CD4-positive, alpha-beta memory T cell (primary cell): ENCODE results near the gene FOXF1. TPM values are rescaled to one million over a fixed set of nuclear protein-coding genes. Genes with fewer than 3 reads are reported as not detected.

Experiments
- CTCF ChIA-PET: fragments of 350-600 bp; sonication (Branson Sonifier 250); formaldehyde crosslinking; loops from one replicate; lab custom pipeline; 2021; ENCODE audit warnings: inconsistent platforms; ENCODE audit not compliant: partially characterized antibody; lab: Charles Lee
- POLR2A ChIA-PET: fragments of 350-600 bp; sonication (Branson Sonifier 250); formaldehyde crosslinking; loops from one replicate; lab custom pipeline; 2021; ENCODE audit not compliant: partially characterized antibody; lab: Charles Lee
- DNase-seq, 5 donors: peaks; one replicate each; pipeline versions ENCODE4 v3.0.0 to v3.0.0-alpha.2; 2020 to 2022; ENCODE audit warnings: mixed read lengths in 1 of 5
- H3K27ac ChIP-seq: one replicate; pipeline ENCODE4 v1.7.0; 2013; ENCODE audit warnings: low read depth, low read length
- H3K27me3 ChIP-seq: 2 replicates; pipeline ENCODE4 v1.7.0; 2013; ENCODE audit warnings: mild to moderate bottlenecking, low read length, moderate library complexity; ENCODE audit not compliant: insufficient read depth
- H3K36me3 ChIP-seq: 2 replicates; pipeline ENCODE4 v1.7.0; 2013; ENCODE audit warnings: mild to moderate bottlenecking, low read length, moderate library complexity; ENCODE audit not compliant: insufficient read depth
- H3K4me1 ChIP-seq: 2 replicates; pipeline ENCODE4 v1.7.0; 2013; ENCODE audit warnings: mild to moderate bottlenecking, low read length, moderate library complexity; ENCODE audit not compliant: insufficient read depth
- H3K4me3 ChIP-seq, 2 donors: one replicate each; pipeline ENCODE4 v1.7.0; 2013; ENCODE audit warnings: low read length in 2 of 2, mild to moderate bottlenecking in 1 of 2
- H3K9me3 ChIP-seq, 2 donors: one replicate each; pipeline ENCODE4 v1.7.0; 2013; ENCODE audit warnings: low read length in 2 of 2, control low read depth in 1 of 2; ENCODE audit not compliant: control insufficient read depth in 1 of 2
- H3K27ac Mint-ChIP-seq, 7 donors: one replicate each; pipeline ENCODE4 v1.8.0; 2020 to 2021; ENCODE audit warnings: mixed read lengths in 7 of 7, mild to moderate bottlenecking in 6 of 7, inconsistent platforms in 3 of 7, moderate library complexity in 3 of 7
- H3K27me3 Mint-ChIP-seq, 2 donors: one replicate each; pipeline ENCODE4 v1.8.0; 2020 to 2021; ENCODE audit warnings: mixed read lengths in 2 of 2
- H3K36me3 Mint-ChIP-seq, 2 donors: one replicate each; pipeline ENCODE4 v1.8.0; 2020 to 2021; ENCODE audit warnings: mixed read lengths in 2 of 2, inconsistent platforms in 1 of 2, mild to moderate bottlenecking in 1 of 2
- H3K4me1 Mint-ChIP-seq, 4 donors: one replicate each; pipeline ENCODE4 v1.8.0; 2020 to 2021; ENCODE audit warnings: mixed read lengths in 4 of 4, mild to moderate bottlenecking in 1 of 4
- H3K4me3 Mint-ChIP-seq, 8 donors: one replicate each; pipeline ENCODE4 v1.8.0; 2020 to 2021; ENCODE audit warnings: mixed read lengths in 8 of 8, mild to moderate bottlenecking in 7 of 8, moderate library complexity in 6 of 8, inconsistent platforms in 3 of 8
- H3K9me3 Mint-ChIP-seq, 8 donors: one replicate each; pipeline ENCODE4 v1.8.0; 2020 to 2021; ENCODE audit warnings: mixed read lengths in 8 of 8, mild to moderate bottlenecking in 5 of 8, inconsistent platforms in 3 of 8, moderate library complexity in 1 of 8
- intact Hi-C: fragments of 100-400 bp; cut with micrococcal nuclease; formaldehyde crosslinking; loops from one replicate; pipeline ENCODE4 v1.15.1; 2023
- polyA plus RNA-seq, 2 donors: library from polyadenylated mRNA; unstranded; fragments of 300-500 nt; fragmentation: Illumina TruSeq; gene quantifications; one replicate each; pipeline ENCODE4 v1.2.3, GENCODE V29; 2021
- total RNA-seq, 2 experiments: library from RNA; stranded (reverse); gene quantifications; one replicate each; pipeline ENCODE4 v1.2.3, GENCODE V29; 2021

FOXF1 gene
- total and polyA plus RNA-seq, 4 experiments from 2014 or later: not detected

DNA sequence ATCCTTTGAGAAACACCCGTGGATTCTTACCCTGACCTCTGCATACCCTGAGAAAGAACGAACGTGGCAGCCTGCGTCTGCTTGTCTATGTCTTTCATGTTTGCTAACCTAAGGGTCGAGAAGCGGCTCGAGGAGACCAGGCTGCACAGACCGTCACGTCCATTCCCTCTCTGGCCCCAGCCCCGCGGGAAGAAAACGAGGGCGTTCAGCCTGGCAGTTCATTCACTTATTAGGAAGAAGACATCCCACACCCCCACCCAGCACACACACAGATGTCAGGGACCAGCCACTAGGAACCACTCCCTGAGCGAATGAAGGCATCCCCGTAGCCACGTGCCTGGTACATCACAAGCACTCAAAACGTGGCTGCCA, 45.4 kb downstream of the FOXF1 start:
- CTCF ChIA-PET: interaction anchor here (1.6 kb wide), 1 partner anchor 9 kb away, joined by 5 read pairs; no protein-coding TSS in a partner anchor
- Mint-ChIP-seq H3K4me3 (peak overlapping the region; percentile 83 to 96 (median 93)), H3K36me3 (peaks cover 5 to 19% of the 10 kb centered on the region in 2 donors), H3K27ac (peak overlapping the region; percentile 95 to 99 (median 98)), H3K9me3 (peaks cover 0 to 2% (median 0%) of the 10 kb centered on the region in 8 donors), H3K4me1 (peaks cover 14 to 38% (median 23%) of the 10 kb centered on the region in 4 donors), H3K27me3 (peaks cover 2 to 4% of the 10 kb centered on the region in 2 donors)
- Histone ChIP-seq H3K9me3 (no peaks in the 10 kb centered on the region), H3K4me3 (peak overlapping the region; percentile 53 to 87), H3K27me3 (no peaks in the 10 kb centered on the region), H3K27ac (peak overlapping the region; percentile 87), H3K4me1 (peaks cover 14% of the 10 kb centered on the region), H3K36me3 (peaks cover 4% of the 10 kb centered on the region)
- DNase-seq: no peak
- intact Hi-C loops: no loop called here
- POLR2A ChIA-PET: interaction anchor here (0.9 to 1.3 kb wide), 2 partner anchors 9 to 839 kb away, joined by 3 to 6 read pairs; no protein-coding TSS in a partner anchor

DNA sequence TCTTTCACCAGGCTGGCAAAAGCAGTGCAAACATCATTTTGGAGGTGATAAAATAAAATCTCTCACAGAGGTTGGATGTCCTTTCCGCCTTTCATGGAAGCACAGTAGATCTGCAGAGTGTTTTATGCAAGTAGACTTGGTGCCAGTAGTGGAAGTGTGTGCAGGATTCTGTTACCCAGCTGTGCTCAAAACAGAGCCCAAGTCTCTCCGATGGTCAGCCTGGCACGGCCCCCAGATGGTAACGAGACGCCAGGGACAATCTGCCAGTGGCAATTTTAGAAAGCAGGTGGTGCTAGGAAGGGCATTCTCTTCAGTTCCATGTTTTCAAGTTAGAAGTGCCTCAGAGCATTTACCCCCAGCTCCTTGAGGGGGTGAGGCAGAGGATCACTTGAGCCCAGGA, 46.2 kb downstream of the FOXF1 start:
- peaks cover 7 to 10% of the 10 kb centered on the region in 2 donors for H3K27me3 Mint-ChIP-seq
- peaks cover 0 to 2% (median 0%) of the 10 kb centered on the region in 8 donors for H3K9me3 Mint-ChIP-seq
- no peaks in the 10 kb centered on the region for H3K9me3 ChIP-seq
- H3K27ac ChIP-seq: no peak overlapping the region
- DNase-seq: no peak
- peaks cover 5 to 17% of the 10 kb centered on the region in 2 donors for H3K36me3 Mint-ChIP-seq
- no peaks in the 10 kb centered on the region for H3K27me3 ChIP-seq
- intact Hi-C loops: no loop called here
- peaks cover 4% of the 10 kb centered on the region for H3K36me3 ChIP-seq
- H3K4me1 Mint-ChIP-seq: peaks cover 14 to 38% (median 23%) of the 10 kb centered on the region in 4 donors
- peak overlapping the region in 2 of 7 donors; percentile 97 to 98 for H3K27ac Mint-ChIP-seq
- H3K4me3 ChIP-seq: no peak overlapping the region
- ChIA-PET CTCF (no interaction called here), POLR2A (interaction anchor here (0.5 kb wide), 1 partner anchor 801 kb away, joined by 3 read pairs; no protein-coding TSS in a partner anchor)
- H3K4me3 Mint-ChIP-seq: peak overlapping the region in 5 of 8 donors; percentile 23 to 96 (median 52)
- H3K4me1 ChIP-seq: peaks cover 14% of the 10 kb centered on the region

DNA sequence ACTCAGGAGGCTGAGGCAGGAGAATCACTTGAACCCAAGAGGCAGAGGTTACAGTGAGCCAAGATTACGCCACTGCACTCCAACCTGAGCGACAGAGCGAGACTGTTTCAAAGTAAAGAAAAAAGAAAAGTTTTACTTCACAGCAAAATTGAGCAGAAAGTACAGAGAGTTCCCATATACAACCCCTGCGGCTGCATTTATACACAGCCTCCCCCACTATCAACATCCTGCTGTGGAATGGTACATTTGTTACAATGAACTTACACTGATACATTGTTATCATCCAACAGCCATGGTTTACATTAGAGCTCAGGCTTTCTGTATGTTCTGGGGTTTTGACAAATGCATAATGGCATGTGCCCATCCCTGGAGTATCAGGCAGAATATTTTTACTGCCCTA, 47.3 kb downstream of the FOXF1 start:
- H3K4me1 ChIP-seq: peaks cover 14% of the 10 kb centered on the region
- H3K27me3 ChIP-seq: no peaks in the 10 kb centered on the region
- CTCF ChIA-PET: no interaction called here
- peaks cover 1 to 14% of the 10 kb centered on the region in 2 donors for H3K36me3 Mint-ChIP-seq
- no peak for DNase-seq
- no peaks in the 10 kb centered on the region for H3K9me3 ChIP-seq
- no peak overlapping the region for H3K27ac Mint-ChIP-seq
- intact Hi-C loops: no loop called here
- H3K27ac ChIP-seq: no peak overlapping the region
- H3K36me3 ChIP-seq: no peaks in the 10 kb centered on the region
- peaks cover 12 to 31% (median 19%) of the 10 kb centered on the region in 4 donors for H3K4me1 Mint-ChIP-seq
- H3K4me3 Mint-ChIP-seq: peak overlapping the region in 1 of 8 donors; percentile 44
- H3K9me3 Mint-ChIP-seq: peaks cover 0 to 2% (median 0%) of the 10 kb centered on the region in 8 donors
- POLR2A ChIA-PET: no interaction called here
- H3K27me3 Mint-ChIP-seq: peaks cover 11 to 18% of the 10 kb centered on the region in 2 donors
- no peak overlapping the region for H3K4me3 ChIP-seq

DNA sequence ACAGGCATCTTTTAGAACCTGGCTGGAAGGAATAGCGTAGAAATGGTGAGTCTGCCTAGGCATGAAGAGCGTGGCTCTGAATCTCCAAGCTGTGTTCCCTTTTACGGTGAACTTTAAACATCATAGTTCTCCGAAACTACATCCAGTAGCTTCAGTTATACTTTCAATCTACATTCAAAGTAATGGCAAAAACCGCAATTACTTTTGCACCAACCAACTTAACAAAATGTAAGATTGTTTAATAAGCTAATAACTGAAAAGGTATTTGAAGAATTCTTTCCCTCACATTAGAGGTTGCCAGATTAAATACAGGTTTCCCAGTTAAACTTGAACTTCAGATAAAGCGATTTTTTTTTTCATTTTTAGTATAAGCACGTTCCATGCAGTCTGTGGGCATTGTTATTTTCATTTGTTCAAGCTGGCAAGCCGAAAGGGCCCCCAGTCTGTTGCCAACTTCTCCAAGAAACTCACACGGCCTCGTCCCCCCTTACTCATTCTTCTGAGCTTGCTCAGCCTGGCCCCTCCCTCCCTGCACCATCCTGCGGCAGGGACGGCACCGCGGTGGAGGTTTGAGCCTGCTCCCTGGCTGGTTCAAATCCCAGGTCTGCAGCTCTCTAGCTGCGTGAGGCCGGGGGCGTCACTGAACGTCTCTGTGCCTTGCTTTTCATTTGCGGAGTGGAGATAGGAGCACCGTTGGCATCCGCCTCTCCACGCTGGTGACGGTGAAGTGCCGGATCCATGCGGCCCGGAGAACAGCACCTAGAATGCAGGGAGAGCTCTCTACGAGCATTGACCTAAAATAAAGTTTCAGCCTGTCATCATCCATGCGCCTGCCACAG, 48.2 kb downstream of the FOXF1 start:
- no peak for DNase-seq
- H3K36me3 Mint-ChIP-seq: peaks cover 0 to 11% of the 10 kb centered on the region in 2 donors
- Histone ChIP-seq H3K9me3 (no peaks in the 10 kb centered on the region), H3K27me3 (no peaks in the 10 kb centered on the region), H3K4me3 (no peak overlapping the region), H3K36me3 (no peaks in the 10 kb centered on the region), H3K4me1 (peaks cover 17% of the 10 kb centered on the region), H3K27ac (no peak overlapping the region)
- peaks cover 0 to 2% (median 0%) of the 10 kb centered on the region in 8 donors for H3K9me3 Mint-ChIP-seq
- no peak overlapping the region for H3K27ac Mint-ChIP-seq
- peaks cover 11 to 21% of the 10 kb centered on the region in 2 donors for H3K27me3 Mint-ChIP-seq
- CTCF ChIA-PET: no interaction called here
- peaks cover 11 to 29% (median 20%) of the 10 kb centered on the region in 4 donors for H3K4me1 Mint-ChIP-seq
- POLR2A ChIA-PET: interaction anchor here (0.6 kb wide), 1 partner anchor 758 kb away, joined by 3 read pairs; the partner anchor contains the start of gene C16orf95
- no peak overlapping the region for H3K4me3 Mint-ChIP-seq
- intact Hi-C loops: no loop called here

DNA sequence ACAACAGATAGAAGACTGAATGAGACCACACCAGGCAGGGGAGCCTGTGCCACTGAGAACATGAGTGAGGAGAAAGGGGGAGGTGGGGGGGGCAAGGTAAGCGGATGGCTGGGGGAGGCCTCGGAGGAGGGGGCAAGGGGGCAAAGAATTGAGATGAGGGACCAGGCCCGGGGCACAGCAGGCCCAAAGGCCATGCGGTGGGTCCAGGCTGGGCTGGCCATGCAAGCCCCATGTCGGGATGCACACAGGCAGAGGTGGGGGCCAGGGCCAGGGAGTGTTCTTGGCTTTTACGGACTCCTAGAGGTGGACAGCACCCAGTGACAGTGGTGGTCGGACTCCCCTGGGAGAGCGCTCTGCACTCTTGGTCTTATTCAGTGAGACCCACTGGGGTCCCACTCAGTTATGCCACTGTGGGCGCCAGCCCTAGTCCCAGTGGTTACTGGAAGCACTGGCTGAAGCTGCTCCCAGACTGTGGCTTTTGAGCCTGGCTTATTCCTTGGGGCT, 49.5 kb downstream of the FOXF1 start:
- Mint-ChIP-seq H3K27me3 (peaks cover 21 to 32% of the 10 kb centered on the region in 2 donors), H3K9me3 (peaks cover 0 to 2% (median 0%) of the 10 kb centered on the region in 8 donors), H3K36me3 (peaks cover 0 to 4% of the 10 kb centered on the region in 2 donors), H3K27ac (no peak overlapping the region), H3K4me1 (peaks cover 9 to 30% (median 22%) of the 10 kb centered on the region in 4 donors), H3K4me3 (no peak overlapping the region)
- intact Hi-C loops: loop anchor here (5.0 kb wide), 3 partner anchors 502 to 737 kb away; no protein-coding TSS in a partner anchor
- Histone ChIP-seq H3K27me3 (peaks cover 10% of the 10 kb centered on the region), H3K27ac (no peak overlapping the region), H3K4me3 (no peak overlapping the region), H3K36me3 (no peaks in the 10 kb centered on the region), H3K9me3 (no peaks in the 10 kb centered on the region), H3K4me1 (peaks cover 19% of the 10 kb centered on the region)
- DNase-seq: no peak
- ChIA-PET POLR2A (no interaction called here), CTCF (no interaction called here)

DNA sequence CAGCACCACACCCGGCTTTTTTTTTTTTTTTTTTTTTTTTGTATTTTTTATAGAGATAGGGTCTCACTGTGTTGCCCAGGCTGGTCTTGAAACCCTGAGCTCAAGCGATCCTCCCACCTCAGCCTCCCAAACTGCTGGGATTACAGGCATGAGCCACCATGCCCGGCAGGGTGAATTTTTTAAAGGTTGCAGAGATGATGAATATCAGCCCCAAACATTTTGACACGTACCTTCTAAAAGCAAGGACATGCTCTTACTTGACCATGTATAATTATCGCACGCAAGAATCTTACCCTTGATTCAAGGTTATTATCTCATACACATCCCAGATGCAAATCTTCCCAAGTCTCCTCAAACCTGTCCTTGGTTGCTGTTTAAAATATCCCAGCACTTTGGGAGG, 52.0 kb downstream of the FOXF1 start:
- intact Hi-C loops: loop anchor here (5.0 kb wide), 3 partner anchors 500 to 735 kb away; no protein-coding TSS in a partner anchor
- H3K4me3 ChIP-seq: no peak overlapping the region
- H3K27ac ChIP-seq: no peak overlapping the region
- H3K36me3 ChIP-seq: no peaks in the 10 kb centered on the region
- POLR2A ChIA-PET: no interaction called here
- no peak overlapping the region for H3K4me3 Mint-ChIP-seq
- H3K27me3 Mint-ChIP-seq: peaks cover 31 to 48% of the 10 kb centered on the region in 2 donors
- no peaks in the 10 kb centered on the region for H3K9me3 Mint-ChIP-seq
- CTCF ChIA-PET: interaction anchor here (0.7 to 1.4 kb wide), 2 partner anchors 311 to 1206 kb away, joined by 3 read pairs; no protein-coding TSS in a partner anchor
- no peak overlapping the region for H3K27ac Mint-ChIP-seq
- H3K36me3 Mint-ChIP-seq: no peaks in the 10 kb centered on the region
- H3K9me3 ChIP-seq: no peaks in the 10 kb centered on the region
- H3K4me1 ChIP-seq: peaks cover 18% of the 10 kb centered on the region
- peaks cover 8 to 28% (median 21%) of the 10 kb centered on the region in 4 donors for H3K4me1 Mint-ChIP-seq
- no peak for DNase-seq
- peaks cover 23% of the 10 kb centered on the region for H3K27me3 ChIP-seq
